ENCODE data around the gene GABRE. TPM values are rescaled to one million over a fixed set of nuclear protein-coding genes. Genes with fewer than 3 reads are reported as not detected.

GABRE gene
- total and polyA plus RNA-seq, 10 of the 15 experiments (the other 5 are each of a cell fraction or from before 2014, with no cell fraction given), result 0.01 to 0.15 (median 0.10) TPM; not detected in 6

GRCh38 chrX:151954730-151955129, 19.7 kb downstream of the GABRE start:
- ChIA-PET SMC1A (ENCODE audit: uncharacterized antibody, unreplicated experiment) (no interaction called here), RAD21 (ENCODE audit: unreplicated experiment) (no interaction called here), POLR2A (no interaction called here), CTCF (no interaction called here)
- no TSS peak for BruUV-seq (replicated peaks)
- ATAC-seq (no peak), DNase-seq (ENCODE audit: low read depth, low spot score) (no peak), FAIRE-seq (no peak)
- Histone ChIP-seq H3K4me1 (ENCODE audit: control insufficient read depth, insufficient read depth, low read length) (no peaks in the 10 kb centered on the region), H3K27me3 (replicated peaks in 1 of 2; ENCODE audit: control insufficient read depth in 2 of 2, insufficient read depth in 2 of 2, low read length in 1 of 2) (no peaks in the 10 kb centered on the region), H3K9ac (ENCODE audit: control insufficient read depth, insufficient read depth, low read length) (no peak overlapping the region), H3K79me2 (ENCODE audit: control insufficient read depth, insufficient read depth, low read length) (no peaks in the 10 kb centered on the region), H4K20me1 (ENCODE audit: control insufficient read depth, insufficient read depth) (no peaks in the 10 kb centered on the region), H3K4me3 (no peak overlapping the region), H3K9me3 (replicated peaks; ENCODE audit: control insufficient read depth, insufficient read depth, low read length) (no peaks in the 10 kb centered on the region; the same call in 2 of the 3 replicates), H3K4me2 (ENCODE audit: control insufficient read depth, insufficient read depth) (no peak overlapping the region), H3K27ac (ENCODE audit: control insufficient read depth, insufficient read depth) (no peak overlapping the region), H3K36me3 (ENCODE audit: control insufficient read depth in 2 of 2, insufficient read depth in 2 of 2, low read length in 1 of 2) (no peaks in the 10 kb centered on the region), H2AFZ (ENCODE audit: control insufficient read depth, low read depth, low read length) (no peak overlapping the region)
- 50% methylated on average over 15 of the region's 15 CpGs for whole genome bisulfite sequencing (ENCODE audit: insufficient coverage, insufficient replicate concordance, low lambda C conversion rate, missing lambda C conversion rate)
- TF ChIP-seq NR2F1 (conservative IDR thresholded peaks at IDR 0.05) (no peak), NR2C2 (IDR thresholded peaks at IDR 0.05; ENCODE audit: borderline replicate concordance, control insufficient read depth, insufficient read length, low read depth) (no peak), BRCA1 (IDR thresholded peaks at IDR 0.05; ENCODE audit: low read depth, low read length) (no peak), SUPT20H (IDR thresholded peaks at IDR 0.05; ENCODE audit: borderline replicate concordance, control insufficient read depth, low read depth, low read length) (no peak), E2F4 (IDR thresholded peaks at IDR 0.05; ENCODE audit: low read depth, low read length) (no peak), SREBF2 (IDR thresholded peaks at IDR 0.05; ENCODE audit: low read length) (no peak), MEF2A (IDR thresholded peaks at IDR 0.05; ENCODE audit: insufficient read depth, low read depth, low read length) (no peak), NRF1 (conservative IDR thresholded peaks at IDR 0.05; ENCODE audit: low read depth, low read length) (no peak), CREB1 (IDR thresholded peaks at IDR 0.05; ENCODE audit: low read depth) (no peak), TARDBP (IDR thresholded peaks at IDR 0.05; ENCODE audit: borderline replicate concordance) (no peak), ASH2L (IDR thresholded peaks at IDR 0.05; ENCODE audit: borderline replicate concordance, low read depth) (no peak), RAD21 (IDR thresholded peaks at IDR 0.05; ENCODE audit: insufficient read depth, low read depth, low read length) (no peak)
- TF ChIP-seq, protein P1, sequence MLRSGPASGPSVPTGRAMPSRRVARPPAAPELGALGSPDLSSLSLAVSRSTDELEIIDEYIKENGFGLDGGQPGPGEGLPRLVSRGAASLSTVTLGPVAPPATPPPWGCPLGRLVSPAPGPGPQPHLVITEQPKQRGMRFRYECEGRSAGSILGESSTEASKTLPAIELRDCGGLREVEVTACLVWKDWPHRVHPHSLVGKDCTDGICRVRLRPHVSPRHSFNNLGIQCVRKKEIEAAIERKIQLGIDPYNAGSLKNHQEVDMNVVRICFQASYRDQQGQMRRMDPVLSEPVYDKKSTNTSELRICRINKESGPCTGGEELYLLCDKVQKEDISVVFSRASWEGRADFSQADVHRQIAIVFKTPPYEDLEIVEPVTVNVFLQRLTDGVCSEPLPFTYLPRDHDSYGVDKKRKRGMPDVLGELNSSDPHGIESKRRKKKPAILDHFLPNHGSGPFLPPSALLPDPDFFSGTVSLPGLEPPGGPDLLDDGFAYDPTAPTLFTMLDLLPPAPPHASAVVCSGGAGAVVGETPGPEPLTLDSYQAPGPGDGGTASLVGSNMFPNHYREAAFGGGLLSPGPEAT (IDR thresholded peaks at IDR 0.05; ENCODE audit: low read depth), result no peak
- TF ChIP-seq, protein P2, sequence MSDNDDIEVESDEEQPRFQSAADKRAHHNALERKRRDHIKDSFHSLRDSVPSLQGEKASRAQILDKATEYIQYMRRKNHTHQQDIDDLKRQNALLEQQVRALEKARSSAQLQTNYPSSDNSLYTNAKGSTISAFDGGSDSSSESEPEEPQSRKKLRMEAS (IDR thresholded peaks at IDR 0.05; ENCODE audit: low read depth, low read length), result no peak
- TF ChIP-seq, protein P3, sequence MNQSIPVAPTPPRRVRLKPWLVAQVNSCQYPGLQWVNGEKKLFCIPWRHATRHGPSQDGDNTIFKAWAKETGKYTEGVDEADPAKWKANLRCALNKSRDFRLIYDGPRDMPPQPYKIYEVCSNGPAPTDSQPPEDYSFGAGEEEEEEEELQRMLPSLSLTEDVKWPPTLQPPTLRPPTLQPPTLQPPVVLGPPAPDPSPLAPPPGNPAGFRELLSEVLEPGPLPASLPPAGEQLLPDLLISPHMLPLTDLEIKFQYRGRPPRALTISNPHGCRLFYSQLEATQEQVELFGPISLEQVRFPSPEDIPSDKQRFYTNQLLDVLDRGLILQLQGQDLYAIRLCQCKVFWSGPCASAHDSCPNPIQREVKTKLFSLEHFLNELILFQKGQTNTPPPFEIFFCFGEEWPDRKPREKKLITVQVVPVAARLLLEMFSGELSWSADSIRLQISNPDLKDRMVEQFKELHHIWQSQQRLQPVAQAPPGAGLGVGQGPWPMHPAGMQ (IDR thresholded peaks at IDR 0.05; ENCODE audit: borderline replicate concordance), result no peak
- in situ Hi-C loops (cut with MboI), result no loop called here
- intact Hi-C loops (cut with micrococcal nuclease; ENCODE audit: unreplicated experiment), result no loop called here
